ENCODE data around the gene ZNF625. TPM values are rescaled to one million over a fixed set of nuclear protein-coding genes. Genes with fewer than 3 reads are reported as not detected.

ZNF625 gene
- total RNA-seq, 2 donors from 2014 or later: 30.2 to 40.0 TPM

DNA sequence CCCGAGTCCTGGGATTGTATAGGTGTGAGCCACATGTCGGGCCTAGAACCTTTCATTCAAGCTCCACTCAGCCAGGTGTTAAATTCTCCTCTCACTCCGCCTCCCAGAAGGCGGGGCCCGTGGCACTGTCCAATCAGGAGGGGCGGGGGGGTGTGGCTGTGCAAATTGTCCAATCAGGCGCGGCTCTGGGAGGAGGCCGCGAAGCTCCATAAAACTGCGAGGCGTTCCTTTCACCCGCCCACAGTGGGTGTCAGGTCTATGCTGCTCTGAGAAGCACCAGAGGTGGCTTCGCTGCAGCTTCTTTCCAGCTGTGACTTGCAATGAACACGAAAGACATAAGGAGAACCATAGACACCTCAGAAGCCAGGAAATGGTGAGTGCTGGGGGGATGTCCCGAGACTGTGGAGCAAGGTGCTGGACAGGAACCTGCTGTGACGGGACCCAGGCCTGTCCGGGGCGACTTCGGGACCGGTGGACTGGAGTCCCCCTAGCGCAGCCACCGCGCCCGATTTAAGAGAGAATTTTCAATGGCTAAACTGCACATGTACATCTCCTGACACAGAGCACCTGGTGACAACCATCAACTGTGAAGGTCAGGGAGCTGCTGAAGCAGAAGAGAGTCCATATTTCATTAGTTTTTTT, 3.4 kb upstream of the ZNF625 start:
- H3K27me3 Mint-ChIP-seq (ENCODE audit: insufficient read depth): peaks cover 2% of the 10 kb centered on the region
- peak; percentile 60 for DNase-seq
- H3K4me1 ChIP-seq (ENCODE audit: control insufficient read depth, insufficient read depth, low read length): no peaks in the 10 kb centered on the region
- H3K4me3 ChIP-seq (ENCODE audit: low read length): no peak overlapping the region
- 95 to 96% methylated on average over 22 to 25 of the region's 25 CpGs for WGBS, 2 experiments (ENCODE audit: insufficient coverage in 1 of 2, insufficient read length in 1 of 2)
- no peak overlapping the region for H3K4me3 Mint-ChIP-seq
- H3K9me3 Mint-ChIP-seq: peaks cover 12% of the 10 kb centered on the region
- H3K9me3 ChIP-seq (ENCODE audit: control insufficient read depth, low read length): no peaks in the 10 kb centered on the region
- H3K36me3 Mint-ChIP-seq (ENCODE audit: low read depth): peaks cover 8% of the 10 kb centered on the region
- peaks cover 7% of the 10 kb centered on the region for H3K4me1 Mint-ChIP-seq
- no peak overlapping the region for H3K27ac ChIP-seq (ENCODE audit: low read depth, low read length)
- H3K9ac ChIP-seq (ENCODE audit: extremely low read depth, low read length, poor library complexity, severe bottlenecking): no peak overlapping the region
- no peaks in the 10 kb centered on the region for H3K36me3 ChIP-seq (ENCODE audit: control insufficient read depth, insufficient read depth, low read length)
- H3K27me3 ChIP-seq (ENCODE audit: control insufficient read depth, insufficient read depth, low read length, poor library complexity, severe bottlenecking): no peaks in the 10 kb centered on the region
- H3K27ac Mint-ChIP-seq: no peak overlapping the region
- TF ChIP-seq, protein P1, sequence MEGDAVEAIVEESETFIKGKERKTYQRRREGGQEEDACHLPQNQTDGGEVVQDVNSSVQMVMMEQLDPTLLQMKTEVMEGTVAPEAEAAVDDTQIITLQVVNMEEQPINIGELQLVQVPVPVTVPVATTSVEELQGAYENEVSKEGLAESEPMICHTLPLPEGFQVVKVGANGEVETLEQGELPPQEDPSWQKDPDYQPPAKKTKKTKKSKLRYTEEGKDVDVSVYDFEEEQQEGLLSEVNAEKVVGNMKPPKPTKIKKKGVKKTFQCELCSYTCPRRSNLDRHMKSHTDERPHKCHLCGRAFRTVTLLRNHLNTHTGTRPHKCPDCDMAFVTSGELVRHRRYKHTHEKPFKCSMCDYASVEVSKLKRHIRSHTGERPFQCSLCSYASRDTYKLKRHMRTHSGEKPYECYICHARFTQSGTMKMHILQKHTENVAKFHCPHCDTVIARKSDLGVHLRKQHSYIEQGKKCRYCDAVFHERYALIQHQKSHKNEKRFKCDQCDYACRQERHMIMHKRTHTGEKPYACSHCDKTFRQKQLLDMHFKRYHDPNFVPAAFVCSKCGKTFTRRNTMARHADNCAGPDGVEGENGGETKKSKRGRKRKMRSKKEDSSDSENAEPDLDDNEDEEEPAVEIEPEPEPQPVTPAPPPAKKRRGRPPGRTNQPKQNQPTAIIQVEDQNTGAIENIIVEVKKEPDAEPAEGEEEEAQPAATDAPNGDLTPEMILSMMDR (conservative IDR thresholded peaks at IDR 0.05): no peak

DNA sequence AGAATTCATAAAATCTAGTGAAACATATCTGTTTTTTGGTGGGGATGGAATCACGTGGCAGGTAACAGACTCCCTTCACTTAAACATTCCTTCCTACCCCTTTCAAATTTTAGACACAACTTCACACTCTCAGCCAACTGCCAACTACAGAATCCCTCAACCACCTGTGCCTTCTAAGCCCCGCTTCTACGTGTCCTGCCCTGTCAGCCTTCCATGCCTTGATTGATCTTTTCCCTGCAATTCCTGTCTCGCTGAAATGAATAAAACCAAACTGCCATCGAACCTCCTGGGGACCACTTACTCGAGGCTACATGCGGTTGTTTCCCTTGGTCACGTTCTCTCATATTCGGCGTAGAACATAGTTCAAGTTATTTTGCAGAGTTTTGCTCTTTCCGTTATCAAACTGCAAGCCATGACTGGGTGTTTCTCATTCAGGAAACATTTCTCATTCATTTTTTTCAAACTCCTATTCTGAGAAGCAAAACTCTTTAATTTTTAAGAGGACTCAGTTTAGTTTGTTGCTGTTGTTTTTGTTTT, 1.1 kb downstream of the ZNF625 start:
- H3K27me3 Mint-ChIP-seq (ENCODE audit: insufficient read depth): no peaks in the 10 kb centered on the region
- Histone ChIP-seq H3K27ac (ENCODE audit: low read depth, low read length) (no peak overlapping the region), H3K4me1 (ENCODE audit: control insufficient read depth, insufficient read depth, low read length) (no peaks in the 10 kb centered on the region), H3K27me3 (ENCODE audit: control insufficient read depth, insufficient read depth, low read length, poor library complexity, severe bottlenecking) (no peaks in the 10 kb centered on the region), H3K36me3 (ENCODE audit: control insufficient read depth, insufficient read depth, low read length) (peaks cover 34% of the 10 kb centered on the region), H3K9me3 (ENCODE audit: control insufficient read depth, low read length) (peaks cover 31% of the 10 kb centered on the region), H3K9ac (ENCODE audit: extremely low read depth, low read length, poor library complexity, severe bottlenecking) (peak overlapping the region; percentile 98), H3K4me3 (ENCODE audit: low read length) (peak overlapping the region; percentile 95)
- 51 to 56% methylated on average over 11 of the region's 11 CpGs for WGBS, 2 experiments (ENCODE audit: insufficient coverage in 1 of 2, insufficient read length in 1 of 2)
- H3K4me3 Mint-ChIP-seq: peak overlapping the region; percentile 87
- peaks cover 31% of the 10 kb centered on the region for H3K9me3 Mint-ChIP-seq
- peak overlapping the region; percentile 77 for H3K27ac Mint-ChIP-seq
- peaks cover 4% of the 10 kb centered on the region for H3K4me1 Mint-ChIP-seq
- TF ChIP-seq, protein P1 (conservative IDR thresholded peaks at IDR 0.05): no peak
- H3K36me3 Mint-ChIP-seq (ENCODE audit: low read depth): peaks cover 46% of the 10 kb centered on the region
- DNase-seq: no peak

DNA sequence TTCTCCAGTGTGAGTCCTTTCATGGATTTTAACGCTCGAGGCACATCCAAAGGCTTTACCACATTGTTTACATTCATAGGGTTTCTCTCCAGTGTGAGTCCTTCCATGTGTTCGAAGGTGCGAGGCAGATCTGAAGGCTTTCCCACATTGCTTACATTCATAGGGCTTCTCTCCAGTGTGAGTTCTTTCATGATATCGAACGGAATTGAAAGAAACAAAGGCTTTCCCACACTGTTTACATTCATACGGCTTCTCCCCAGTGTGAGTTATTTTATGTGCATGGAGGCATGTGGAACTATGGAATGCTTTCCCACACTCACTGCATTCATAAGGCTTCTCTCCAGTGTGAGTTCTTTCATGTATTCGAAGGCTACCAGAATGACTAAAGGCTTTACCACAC, 11.2 kb downstream of the ZNF625 start:
- H3K27me3 Mint-ChIP-seq (ENCODE audit: insufficient read depth): no peaks in the 10 kb centered on the region
- peaks cover 7% of the 10 kb centered on the region for H3K4me1 Mint-ChIP-seq
- peaks cover 76% of the 10 kb centered on the region for H3K36me3 Mint-ChIP-seq (ENCODE audit: low read depth)
- no peak overlapping the region for H3K9ac ChIP-seq (ENCODE audit: extremely low read depth, low read length, poor library complexity, severe bottlenecking)
- H3K9me3 Mint-ChIP-seq: peaks cover 79% of the 10 kb centered on the region
- H3K4me3 ChIP-seq (ENCODE audit: low read length): peak overlapping the region; percentile 61
- no peak overlapping the region for H3K4me3 Mint-ChIP-seq
- H3K9me3 ChIP-seq (ENCODE audit: control insufficient read depth, low read length): peaks cover 61% of the 10 kb centered on the region
- peaks cover 82% of the 10 kb centered on the region for H3K36me3 ChIP-seq (ENCODE audit: control insufficient read depth, insufficient read depth, low read length)
- WGBS, 2 experiments (ENCODE audit: insufficient coverage in 1 of 2, insufficient read length in 1 of 2): 97 to 100% methylated on average over 4 to 8 of the region's 8 CpGs
- no peak overlapping the region for H3K27ac Mint-ChIP-seq
- no peaks in the 10 kb centered on the region for H3K27me3 ChIP-seq (ENCODE audit: control insufficient read depth, insufficient read depth, low read length, poor library complexity, severe bottlenecking)
- H3K27ac ChIP-seq (ENCODE audit: low read depth, low read length): no peak overlapping the region
- H3K4me1 ChIP-seq (ENCODE audit: control insufficient read depth, insufficient read depth, low read length): peaks cover 5% of the 10 kb centered on the region
- DNase-seq: no peak
- TF ChIP-seq, protein P1 (conservative IDR thresholded peaks at IDR 0.05): no peak
